ENCODE data around the gene ENTPD2.

GRCh38 chr9:137068539-137069507 lies 15.0 kb upstream of the ENTPD2 start:
- TF ChIP-seq CTCF (conservative IDR thresholded peaks at IDR 0.05) (no peak), ZFX (IDR thresholded peaks at IDR 0.05) (no peak)
